ENCODE measurements around the gene GALNT6.

DNA sequence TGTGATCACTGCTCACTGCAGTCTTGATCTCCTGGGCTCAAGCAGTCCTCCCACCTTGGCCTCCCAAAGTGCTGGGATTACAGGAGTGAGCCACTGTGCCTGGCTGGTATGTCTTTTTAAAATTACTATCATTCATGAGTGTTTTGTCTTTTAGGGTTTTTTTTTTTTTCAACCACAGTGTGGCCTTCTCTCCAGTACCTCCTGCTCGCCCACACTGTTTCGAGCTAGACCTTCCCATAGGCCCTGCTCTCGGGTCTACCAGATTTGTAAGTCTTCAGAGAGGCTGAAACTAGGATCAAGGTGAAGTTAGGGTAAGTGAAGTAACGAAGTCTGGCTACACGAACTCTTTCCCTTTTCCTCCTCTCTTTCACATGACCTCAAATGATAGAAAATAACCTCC is 68.8 kb downstream of the GALNT6 start:
- TF ChIP-seq CTCF (IDR thresholded peaks at IDR 0.05) = no peak
- TF ChIP-seq POLR2A (IDR thresholded peaks at IDR 0.05) = no peak
